ENCODE data around the gene B3GNT2. TPM values are rescaled to one million over a fixed set of nuclear protein-coding genes. Genes with fewer than 3 reads are reported as not detected.
"Not testable (repeated sequence)": the region's sequence is repeated elsewhere in the genome, so short reads cannot be mapped to it uniquely, and the experiment has no call there.

The B3GNT2 gene
- total RNA-seq, 1 experiment from 2014 or later = 12.3 TPM

DNA sequence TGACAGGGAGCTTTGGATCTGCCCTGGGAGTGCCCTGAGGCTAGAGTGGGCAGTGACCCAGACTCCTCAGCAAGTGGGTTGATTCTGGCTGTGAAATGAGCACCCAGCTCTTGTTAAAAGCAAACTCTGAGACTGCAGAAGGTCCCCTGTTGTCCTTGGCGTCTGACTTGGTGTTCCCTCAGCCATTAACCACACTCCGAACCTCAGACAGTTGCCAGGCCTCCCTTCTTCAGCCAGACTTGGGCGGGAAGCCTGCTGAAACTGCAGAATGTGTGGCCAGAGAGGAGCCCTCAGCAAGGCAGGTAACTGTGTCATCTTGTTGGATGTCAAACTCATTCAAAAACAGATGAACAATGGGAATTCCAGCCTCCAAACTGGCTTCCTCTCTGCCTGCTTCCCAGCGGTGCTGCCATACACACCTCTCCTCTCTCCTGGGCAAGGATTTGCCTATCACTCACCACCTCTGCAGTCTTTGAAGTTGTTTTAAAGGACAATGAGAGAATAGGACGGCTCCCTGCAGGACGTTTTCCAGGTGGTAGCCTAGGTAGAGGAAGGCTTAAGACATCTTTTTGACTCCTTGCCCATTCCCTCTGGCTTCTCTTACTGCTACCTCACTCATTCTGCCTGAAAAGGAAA, 38.9 kb upstream of the B3GNT2 start:
- POLR2A ChIA-PET = no interaction called here
- no peak for DNase-seq (ENCODE audit: unreplicated experiment)
- Mint-ChIP-seq H3K27me3 (ENCODE audit: insufficient read depth, unreplicated experiment) (no peaks in the 10 kb centered on the region), H3K36me3 (ENCODE audit: insufficient read depth, unreplicated experiment) (no peaks in the 10 kb centered on the region), H3K9me3 (ENCODE audit: unreplicated experiment) (no peaks in the 10 kb centered on the region), H3K4me1 (ENCODE audit: insufficient read depth, unreplicated experiment) (peaks cover 5% of the 10 kb centered on the region), H3K4me3 (ENCODE audit: unreplicated experiment) (no peak overlapping the region), H3K27ac (ENCODE audit: low read depth, unreplicated experiment) (no peak overlapping the region)
- BruUV-seq (replicated peaks) = no TSS peak
- intact Hi-C loops (cut with micrococcal nuclease) = no loop called here
- TF ChIP-seq, protein P1, sequence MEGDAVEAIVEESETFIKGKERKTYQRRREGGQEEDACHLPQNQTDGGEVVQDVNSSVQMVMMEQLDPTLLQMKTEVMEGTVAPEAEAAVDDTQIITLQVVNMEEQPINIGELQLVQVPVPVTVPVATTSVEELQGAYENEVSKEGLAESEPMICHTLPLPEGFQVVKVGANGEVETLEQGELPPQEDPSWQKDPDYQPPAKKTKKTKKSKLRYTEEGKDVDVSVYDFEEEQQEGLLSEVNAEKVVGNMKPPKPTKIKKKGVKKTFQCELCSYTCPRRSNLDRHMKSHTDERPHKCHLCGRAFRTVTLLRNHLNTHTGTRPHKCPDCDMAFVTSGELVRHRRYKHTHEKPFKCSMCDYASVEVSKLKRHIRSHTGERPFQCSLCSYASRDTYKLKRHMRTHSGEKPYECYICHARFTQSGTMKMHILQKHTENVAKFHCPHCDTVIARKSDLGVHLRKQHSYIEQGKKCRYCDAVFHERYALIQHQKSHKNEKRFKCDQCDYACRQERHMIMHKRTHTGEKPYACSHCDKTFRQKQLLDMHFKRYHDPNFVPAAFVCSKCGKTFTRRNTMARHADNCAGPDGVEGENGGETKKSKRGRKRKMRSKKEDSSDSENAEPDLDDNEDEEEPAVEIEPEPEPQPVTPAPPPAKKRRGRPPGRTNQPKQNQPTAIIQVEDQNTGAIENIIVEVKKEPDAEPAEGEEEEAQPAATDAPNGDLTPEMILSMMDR (IDR thresholded peaks at IDR 0.05; ENCODE audit: unreplicated experiment) = no peak
- CTCF ChIA-PET = interaction anchor here (0.7 to 0.8 kb wide), 2 partner anchors 20 to 520 kb away, joined by 3 read pairs; no protein-coding TSS in a partner anchor

- Mint-ChIP-seq H3K27ac (ENCODE audit: low read depth, unreplicated experiment) (no peak overlapping the region), H3K36me3 (ENCODE audit: insufficient read depth, unreplicated experiment) (no peaks in the 10 kb centered on the region), H3K4me3 (ENCODE audit: unreplicated experiment) (no peak overlapping the region), H3K9me3 (ENCODE audit: unreplicated experiment) (no peaks in the 10 kb centered on the region), H3K4me1 (ENCODE audit: insufficient read depth, unreplicated experiment) (no peaks in the 10 kb centered on the region), H3K27me3 (ENCODE audit: insufficient read depth, unreplicated experiment) (no peaks in the 10 kb centered on the region)
- TF ChIP-seq, protein P1 (IDR thresholded peaks at IDR 0.05; ENCODE audit: unreplicated experiment) = no peak
- ChIA-PET CTCF (interaction anchor here (0.9 kb wide), 1 partner anchor 12 kb away, joined by 3 read pairs; no protein-coding TSS in a partner anchor), POLR2A (interaction anchor here (0.7 kb wide), 1 partner anchor 24 kb away, joined by 3 read pairs; no protein-coding TSS in a partner anchor)
- intact Hi-C loops (cut with micrococcal nuclease) = no loop called here
- no TSS peak for BruUV-seq (replicated peaks)
- DNase-seq (ENCODE audit: unreplicated experiment) = no peak
Measured at GRCh38 chr2:62158444-62159121, 37.3 kb upstream of the B3GNT2 start.

- H3K27ac Mint-ChIP-seq (ENCODE audit: low read depth, unreplicated experiment); intact Hi-C loops (cut with micrococcal nuclease); H3K36me3 Mint-ChIP-seq (ENCODE audit: insufficient read depth, unreplicated experiment); BruUV-seq (replicated peaks); H3K4me3 Mint-ChIP-seq (ENCODE audit: unreplicated experiment); H3K9me3 Mint-ChIP-seq (ENCODE audit: unreplicated experiment); H3K27me3 Mint-ChIP-seq (ENCODE audit: insufficient read depth, unreplicated experiment); DNase-seq (ENCODE audit: unreplicated experiment); H3K4me1 Mint-ChIP-seq (ENCODE audit: insufficient read depth, unreplicated experiment): not testable (repeated sequence)
- CTCF ChIA-PET = interaction anchor here (0.6 to 1.0 kb wide), 2 partner anchors 169 to 203 kb away, joined by 3 read pairs; no protein-coding TSS in a partner anchor
- POLR2A ChIA-PET = interaction anchor here (0.7 to 1.1 kb wide), 2 partner anchors 11 to 55 kb away, joined by 3 read pairs; no protein-coding TSS in a partner anchor
Measured at GRCh38 chr2:62160691-62161090, 35.2 kb upstream of the B3GNT2 start.

GRCh38 chr2:62163106-62163831, 32.6 kb upstream of the B3GNT2 start:
- CTCF ChIA-PET = no interaction called here
- DNase-seq (ENCODE audit: unreplicated experiment) = no peak
- Mint-ChIP-seq H3K4me3 (ENCODE audit: unreplicated experiment) (no peak overlapping the region), H3K4me1 (ENCODE audit: insufficient read depth, unreplicated experiment) (no peaks in the 10 kb centered on the region), H3K36me3 (ENCODE audit: insufficient read depth, unreplicated experiment) (no peaks in the 10 kb centered on the region), H3K27me3 (ENCODE audit: insufficient read depth, unreplicated experiment) (no peaks in the 10 kb centered on the region), H3K9me3 (ENCODE audit: unreplicated experiment) (no peaks in the 10 kb centered on the region), H3K27ac (ENCODE audit: low read depth, unreplicated experiment) (no peak overlapping the region)
- POLR2A ChIA-PET = no interaction called here
- intact Hi-C loops (cut with micrococcal nuclease) = no loop called here
- TF ChIP-seq, protein P1 (IDR thresholded peaks at IDR 0.05; ENCODE audit: unreplicated experiment) = no peak
- no TSS peak for BruUV-seq (replicated peaks)

Data from MCF 10A (cell line).